Aorta (tissue), 5 donors: ENCODE results near the gene FAM117B. TPM values are rescaled to one million over a fixed set of nuclear protein-coding genes. Genes with fewer than 3 reads are reported as not detected.

Source experiments
- ATAC-seq: fragments of 200-7000 bp; cut with Tn5 transposase; one replicate; pipeline ENCODE4 v1.9.1; 2022; ENCODE audit warnings: moderate library complexity; ENCODE audit not compliant: low FRiP score
- DNase-seq, 2 donors: peaks; one replicate each; pipeline ENCODE4 v3.0.0-alpha.2; 2020
- H3K27ac ChIP-seq, 2 donors: one replicate each; pipeline ENCODE4 v1.5.1; 2013; ENCODE audit warnings: low read length in 2 of 2, mild to moderate bottlenecking in 2 of 2, moderate library complexity in 2 of 2, control low read depth in 1 of 2, inconsistent platforms in 1 of 2, low read depth in 1 of 2
- H3K27me3 ChIP-seq, 2 donors: one replicate each; pipeline ENCODE4 v1.6.1; 2013; ENCODE audit warnings: control low read depth in 1 of 2, low read length in 1 of 2, mild to moderate bottlenecking in 1 of 2, moderate library complexity in 1 of 2; ENCODE audit not compliant: insufficient read depth in 2 of 2, control insufficient read depth in 1 of 2
- H3K36me3 ChIP-seq, 2 donors: one replicate each; pipeline ENCODE4 v1.6.1; 2013; ENCODE audit warnings: control low read depth in 1 of 2, low read length in 1 of 2, mild to moderate bottlenecking in 1 of 2; ENCODE audit not compliant: insufficient read depth in 2 of 2, control insufficient read depth in 1 of 2
- H3K4me1 ChIP-seq, 2 donors: one replicate each; pipeline ENCODE4 v1.6.1; 2013; ENCODE audit warnings: low read length in 2 of 2, control low read depth in 1 of 2, mild to moderate bottlenecking in 1 of 2, moderate library complexity in 1 of 2; ENCODE audit not compliant: insufficient read depth in 2 of 2, control insufficient read depth in 1 of 2
- H3K4me3 ChIP-seq, 2 donors: one replicate each; pipeline ENCODE4 v1.5.1; 2013; ENCODE audit warnings: low read length in 2 of 2, control low read depth in 1 of 2, mild to moderate bottlenecking in 1 of 2
- H3K9me3 ChIP-seq: one replicate; pipeline ENCODE4 v1.6.1; 2013; ENCODE audit warnings: mild to moderate bottlenecking, low read length; ENCODE audit not compliant: control insufficient read depth
- WGBS, 2 donors: extraction: QIAGEN DNeasy Blood & Tissue Kit; methylation state at CpG; one replicate each; pipeline ENCODE4 v1.1.7; 2013; 5-methylcytosine and 5-hydroxymethylcytosine counted together
- intact Hi-C, 2 donors: fragments of 100-400 bp; cut with DNase I; formaldehyde crosslinking; loops; one replicate each; pipeline versions ENCODE4 v1.14.2 to v1.15.0; 2022
- polyA plus RNA-seq, 2 donors: library from polyadenylated mRNA; stranded (reverse); fragments of 200-250 nt; gene quantifications; one replicate each; pipeline ENCODE4 v1.2.3, GENCODE V29; 2013
- total RNA-seq, 2 donors: library from RNA; stranded (reverse); fragmentation: NEBNext Ultra II Directional; extraction: Animal tissue kit (Norgen Biotek cat#: 25700); gene quantifications; one replicate each; pipeline ENCODE4 v1.2.1, GENCODE V29; 2021
- donor health status: healthy with polysubstance abuse.
- donor health status: Bipolar disorder and iron deficiency.
- donor health status: DM: no; HTN: no; CAD: no.
- donor health status: DM: no; HTN: no; CAD: no.
- donor health status: DM: yes; HTN: yes; CAD: no.

Gene FAM117B
- total and polyA plus RNA-seq, 4 donors: 2.5 to 8.4 (median 3.4) TPM

DNA sequence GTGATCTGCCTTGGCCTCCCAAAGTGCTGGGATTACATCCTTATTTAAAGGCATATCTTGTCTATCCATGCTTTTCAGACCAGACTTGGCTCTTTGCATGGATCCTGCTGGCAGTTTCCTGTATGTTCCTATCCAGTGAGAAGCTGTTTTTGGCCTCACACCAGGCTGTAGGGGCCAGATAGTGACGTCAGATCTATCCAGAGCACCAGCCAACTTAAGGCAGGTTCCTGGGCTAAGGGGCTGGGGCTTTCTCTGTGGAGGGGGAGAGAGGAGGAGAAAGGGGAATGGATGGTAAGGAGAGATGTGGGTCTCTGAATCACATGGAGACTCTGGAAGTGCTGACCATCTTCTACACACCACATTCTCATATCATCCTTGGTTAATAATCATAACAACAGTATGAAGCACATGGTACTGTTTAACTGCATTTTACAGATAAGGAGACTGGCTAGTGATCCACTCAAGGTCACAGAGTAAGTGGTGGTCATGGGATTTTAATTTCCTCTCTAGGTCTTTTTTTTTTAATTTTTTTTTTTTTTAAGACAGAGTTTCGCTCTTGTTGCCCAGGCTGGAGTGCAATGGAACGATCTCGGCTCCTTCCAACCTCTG lies 2.0 kb upstream of the FAM117B start:
- no peaks in the 10 kb centered on the region for H3K36me3 ChIP-seq
- no peaks in the 10 kb centered on the region for H3K27me3 ChIP-seq
- H3K4me1 ChIP-seq: no peaks in the 10 kb centered on the region
- peak overlapping the region in 1 of 2 donors; percentile 13 for H3K27ac ChIP-seq
- no peak overlapping the region for H3K4me3 ChIP-seq
- no peaks in the 10 kb centered on the region for H3K9me3 ChIP-seq
- peak; percentile 81 to 83 for DNase-seq
- 24 to 33% methylated on average over 4 of the region's 4 CpGs for WGBS, 2 donors
- intact Hi-C loops: loop anchor here in 1 of 2 donors (10.0 kb wide), 1 partner anchor 172 kb away; no protein-coding TSS in a partner anchor
- ATAC-seq: peak; percentile 61

DNA sequence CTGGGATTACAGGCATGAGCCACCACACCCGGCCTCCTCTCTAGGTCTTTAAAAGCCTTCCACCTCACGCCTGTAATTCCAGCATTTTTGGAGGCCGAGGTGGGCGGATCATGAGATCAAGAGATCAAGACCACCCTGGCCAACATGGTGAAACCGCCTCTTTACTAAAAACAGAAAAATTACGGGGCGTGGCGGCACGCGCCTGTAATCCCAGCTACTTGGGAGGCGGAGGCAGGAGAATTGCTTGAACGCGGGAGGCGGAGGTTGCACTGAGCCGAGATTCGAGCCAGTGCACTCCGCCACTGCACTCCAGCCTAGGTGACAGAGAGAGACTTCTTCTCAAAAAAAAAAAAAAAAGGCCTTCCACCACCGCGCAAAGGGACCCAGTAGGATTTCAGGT lies 1.3 kb upstream of the FAM117B start:
- Histone ChIP-seq H3K27me3 (no peaks in the 10 kb centered on the region), H3K9me3 (no peaks in the 10 kb centered on the region), H3K4me3 (no peak overlapping the region), H3K36me3 (no peaks in the 10 kb centered on the region), H3K27ac (no peak overlapping the region), H3K4me1 (no peaks in the 10 kb centered on the region)
- intact Hi-C loops: loop anchor here in 1 of 2 donors (10.0 kb wide), 1 partner anchor 171 kb away; no protein-coding TSS in a partner anchor
- ATAC-seq (no peak), DNase-seq (no peak)
- WGBS, 2 donors: 94% methylated on average over 19 of the region's 19 CpGs

- no peaks in the 10 kb centered on the region for H3K4me1 ChIP-seq
- peak; percentile 82 to 91 for DNase-seq
- H3K9me3 ChIP-seq: no peaks in the 10 kb centered on the region
- WGBS, 2 donors: 0% methylated on average over 52 to 92 of the region's 92 CpGs
- H3K36me3 ChIP-seq: no peaks in the 10 kb centered on the region
- peak overlapping the region; percentile 93 to 99 for H3K4me3 ChIP-seq
- ATAC-seq: peak; percentile 73
- H3K27ac ChIP-seq: peak overlapping the region; percentile 42 to 52
- intact Hi-C loops: loop anchor here in 1 of 2 donors (10.0 kb wide), 1 partner anchor 169 kb away; no protein-coding TSS in a partner anchor
- H3K27me3 ChIP-seq: no peaks in the 10 kb centered on the region
Measured at GRCh38 chr2:202635428-202636212, 851 bp downstream of the FAM117B start.

- no peaks in the 10 kb centered on the region for H3K9me3 ChIP-seq
- 1 to 3% methylated on average over 2 of the region's 2 CpGs for WGBS, 2 donors
- peak overlapping the region; percentile 42 to 52 for H3K27ac ChIP-seq
- no peaks in the 10 kb centered on the region for H3K27me3 ChIP-seq
- ATAC-seq: no peak
- no peaks in the 10 kb centered on the region for H3K4me1 ChIP-seq
- peak overlapping the region; percentile 56 to 93 for H3K4me3 ChIP-seq
- no peaks in the 10 kb centered on the region for H3K36me3 ChIP-seq
- intact Hi-C loops: loop anchor here in 1 of 2 donors (10.0 kb wide), 1 partner anchor 169 kb away; no protein-coding TSS in a partner anchor
- DNase-seq: no peak
Measured at GRCh38 chr2:202636213-202636513, 1.4 kb downstream of the FAM117B start.

- H3K9me3 ChIP-seq: no peaks in the 10 kb centered on the region
- H3K27ac ChIP-seq: no peak overlapping the region
- WGBS, 2 donors: 82 to 86% methylated on average over 6 of the region's 6 CpGs
- H3K36me3 ChIP-seq: no peaks in the 10 kb centered on the region
- no peaks in the 10 kb centered on the region for H3K27me3 ChIP-seq
- H3K4me1 ChIP-seq: no peaks in the 10 kb centered on the region
- ATAC-seq (no peak), DNase-seq (no peak)
- intact Hi-C loops: loop anchor here in 1 of 2 donors (10.0 kb wide), 1 partner anchor 166 kb away; no protein-coding TSS in a partner anchor
- no peak overlapping the region for H3K4me3 ChIP-seq
Measured at GRCh38 chr2:202638721-202639120, 4.0 kb downstream of the FAM117B start.

GRCh38 chr2:202639231-202639630 lies 4.5 kb downstream of the FAM117B start:
- Histone ChIP-seq H3K4me3 (no peak overlapping the region), H3K27ac (no peak overlapping the region), H3K27me3 (no peaks in the 10 kb centered on the region), H3K9me3 (no peaks in the 10 kb centered on the region), H3K36me3 (no peaks in the 10 kb centered on the region), H3K4me1 (no peaks in the 10 kb centered on the region)
- WGBS, 2 donors: 80 to 88% methylated on average over 3 of the region's 3 CpGs
- intact Hi-C loops: loop anchor here in 1 of 2 donors (10.0 kb wide), 1 partner anchor 166 kb away; no protein-coding TSS in a partner anchor
- no peak for ATAC-seq
- DNase-seq: no peak

- ATAC-seq: no peak
- Histone ChIP-seq H3K4me3 (no peak overlapping the region), H3K4me1 (no peaks in the 10 kb centered on the region), H3K27me3 (no peaks in the 10 kb centered on the region), H3K27ac (no peak overlapping the region), H3K36me3 (no peaks in the 10 kb centered on the region), H3K9me3 (no peaks in the 10 kb centered on the region)
- DNase-seq: no peak
- intact Hi-C loops: no loop called here
- WGBS, 2 donors: 55 to 57% methylated on average over 2 of the region's 2 CpGs
Measured at GRCh38 chr2:202642567-202642966, 7.8 kb downstream of the FAM117B start.

DNA sequence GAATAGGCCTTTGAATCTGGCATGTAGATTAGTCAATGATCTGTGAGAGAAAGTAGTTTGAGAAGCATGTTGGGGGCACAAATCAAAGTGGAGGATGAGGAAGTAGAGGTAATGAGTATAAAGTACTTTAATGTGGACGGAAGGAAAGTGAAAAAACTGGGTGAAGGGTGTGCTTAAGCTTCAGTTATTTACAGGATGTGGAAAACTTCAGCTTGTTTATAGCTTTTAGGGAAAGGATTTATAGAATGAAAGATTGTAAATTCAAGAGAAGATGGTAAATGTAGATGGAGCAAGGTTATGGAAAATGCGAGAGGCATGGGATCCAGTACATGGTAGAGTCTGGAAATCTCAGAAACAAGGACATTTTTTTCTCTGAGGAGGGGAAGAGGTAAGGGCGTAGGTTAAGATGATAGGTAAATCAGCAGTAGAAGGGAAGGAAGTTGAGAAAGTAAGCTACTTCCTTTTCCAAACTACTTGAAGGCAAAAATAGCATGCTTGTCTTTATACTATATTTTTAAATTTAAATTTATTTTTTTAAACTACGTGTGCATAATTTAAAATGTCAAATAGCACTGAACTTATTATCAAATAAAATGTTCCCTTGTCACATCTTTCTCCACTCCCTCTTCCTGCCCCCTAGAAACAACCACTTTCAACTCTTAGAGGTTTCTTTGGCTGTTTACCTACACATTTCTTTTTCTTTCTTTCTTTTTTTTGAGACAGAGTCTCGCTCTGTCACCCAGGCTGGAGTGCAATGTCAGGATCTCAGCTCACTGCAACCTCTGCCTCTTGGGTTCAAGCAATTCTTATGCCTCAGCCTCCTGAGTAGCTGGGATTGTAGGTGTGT lies 8.5 kb downstream of the FAM117B start:
- H3K36me3 ChIP-seq: no peaks in the 10 kb centered on the region
- WGBS, 2 donors: 86 to 88% methylated on average over 5 of the region's 5 CpGs
- intact Hi-C loops: no loop called here
- H3K9me3 ChIP-seq: no peaks in the 10 kb centered on the region
- no peak overlapping the region for H3K27ac ChIP-seq
- no peaks in the 10 kb centered on the region for H3K27me3 ChIP-seq
- no peaks in the 10 kb centered on the region for H3K4me1 ChIP-seq
- no peak for DNase-seq
- H3K4me3 ChIP-seq: no peak overlapping the region
- no peak for ATAC-seq
